Heart left ventricle (tissue), 16 donors: Measurements from ENCODE around the gene PTGFRN. TPM values are rescaled to one million over a fixed set of nuclear protein-coding genes. Genes with fewer than 3 reads are reported as not detected.

Source experiments
- ATAC-seq, 4 donors: fragments of 200-7000 bp; cut with Tn5 transposase; one replicate each; pipeline ENCODE4 v1.9.1; 2020 to 2022; ENCODE audit warnings: moderate library complexity in 4 of 4, mild to moderate bottlenecking in 3 of 4, moderate number of reproducible peaks in 1 of 4
- DNase-seq, 5 donors: peaks; one replicate each; pipeline ENCODE4 v3.0.0-alpha.2; 2020
- H3K27ac ChIP-seq, 12 donors: fragments of 200-600 bp; sonication (generic) in 4 of 12; one replicate each; pipeline versions ENCODE4 v1.5.0 to v1.8.0; 2016 to 2022; ENCODE audit warnings: mild to moderate bottlenecking in 2 of 12
- H3K27me3 ChIP-seq, 9 donors: fragments of 200-600 bp; sonication (generic) in 2 of 9; one replicate each; pipeline versions ENCODE4 v1.5.1 to v1.8.0; 2016 to 2022; ENCODE audit warnings: mild to moderate bottlenecking in 3 of 9
- H3K36me3 ChIP-seq, 9 donors: fragments of 200-600 bp; sonication (generic) in 2 of 9; one replicate each; pipeline versions ENCODE4 v1.5.0 to v1.8.0; 2018 to 2022; ENCODE audit warnings: mild to moderate bottlenecking in 2 of 9
- H3K4me1 ChIP-seq, 12 donors: fragments of 200-600 bp; sonication (generic) in 4 of 12; one replicate each; pipeline versions ENCODE4 v1.5.0 to v1.8.0; 2016 to 2022; ENCODE audit warnings: mild to moderate bottlenecking in 3 of 12
- H3K4me3 ChIP-seq, 12 donors: fragments of 200-600 bp; sonication (generic) in 4 of 12; one replicate each; pipeline versions ENCODE4 v1.5.0 to v1.8.0; 2017 to 2022; ENCODE audit warnings: mild to moderate bottlenecking in 9 of 12, moderate library complexity in 4 of 12
- H3K9me3 ChIP-seq, 12 donors: fragments of 200-600 bp; sonication (generic) in 4 of 12; one replicate each; pipeline versions ENCODE4 v1.5.0 to v1.8.0; 2016 to 2022; ENCODE audit warnings: mild to moderate bottlenecking in 1 of 12
- CTCF ChIP-seq, 12 donors: fragments of 200-600 bp; sonication (generic) in 4 of 12; IDR thresholded peaks; one replicate each; pipeline versions ENCODE4 v1.5.0 to v1.8.0; 2018 to 2022; ENCODE audit warnings: antibody characterized with exemption in 12 of 12, mild to moderate bottlenecking in 5 of 12
- POLR2A ChIP-seq, 2 donors: fragments of 450-650 bp; IDR thresholded peaks; one replicate each; pipeline ENCODE4 v1.6.1; 2017; ENCODE audit warnings: antibody characterized with exemption in 2 of 2, mild to moderate bottlenecking in 2 of 2, moderate library complexity in 2 of 2
- WGBS, 4 donors: extraction: QIAGEN DNeasy Blood & Tissue Kit in 2 of 4; methylation state at CpG; one replicate each; pipeline versions ENCODE4 v1.1.5 to v1.1.7; 2013 to 2018; 5-methylcytosine and 5-hydroxymethylcytosine counted together
- intact Hi-C, 10 donors: fragments of 100-400 bp; cut with DNase I; formaldehyde crosslinking; loops; one replicate each; pipeline versions ENCODE4 v1.11.1 to v1.14.2; 2022
- polyA plus RNA-seq, 2 donors: library from polyadenylated mRNA; stranded (reverse); fragments of 200-250 nt; gene quantifications; one replicate each; pipeline ENCODE4 v1.2.3, GENCODE V29; 2013
- total RNA-seq, 9 donors: library from RNA; depleted of rRNA in 2 of 9; stranded (reverse); fragments of >200 nt in 2 of 9; fragmentation: NEBNext Ultra II Directional in 3 of 9; extraction: Animal tissue kit (Norgen Biotek cat#: 25700) in 3 of 9; gene quantifications; one replicate each; pipeline versions ENCODE4 v1.1.0 to v1.2.4, GENCODE V29; 2016 to 2023
- donor health status: ischemic (EF 13 %, LVEDD 7.1; RV severe dilation, severe dysfunction).
- donor health status: healthy with polysubstance abuse.
- donor health status: DM: no; HTN: yes; CAD: no.
- donor health status: DM: no; HTN: no; CAD: no.
- donor health status: ischemic (EF 25% LVEDD 6.9; RV normal size, moderate dysfunction).
- donor health status: ischemic (EF 25% LVEDD 5.7; RV mildly dilated, moderate dysfunction).
- donor health status: healthy.
- donor health status: DM: yes; HTN: yes; CAD: no.
- donor health status: ischemic (EF 35%, LVEDD 5.7; RV mildly dilated, moderate dysfunction).
- donor health status: nonischemic (EF 11% LVEDD 7.7; RV severe dilation, severe dysfunction).
- donor health status: DM: yes; HTN: yes; CAD: no.
- donor health status: PGD.
- donor health status: ischemic (EF 29% LVEDD 5.4; RV normal size, mild dysfunction).
- donor health status: nonischemic (EF 23%, LVEDD 6.1; RV moderate dilation, normal function).

Gene PTGFRN
- total and polyA plus RNA-seq, 11 donors = 21.5 to 231 (median 98.7) TPM

DNA sequence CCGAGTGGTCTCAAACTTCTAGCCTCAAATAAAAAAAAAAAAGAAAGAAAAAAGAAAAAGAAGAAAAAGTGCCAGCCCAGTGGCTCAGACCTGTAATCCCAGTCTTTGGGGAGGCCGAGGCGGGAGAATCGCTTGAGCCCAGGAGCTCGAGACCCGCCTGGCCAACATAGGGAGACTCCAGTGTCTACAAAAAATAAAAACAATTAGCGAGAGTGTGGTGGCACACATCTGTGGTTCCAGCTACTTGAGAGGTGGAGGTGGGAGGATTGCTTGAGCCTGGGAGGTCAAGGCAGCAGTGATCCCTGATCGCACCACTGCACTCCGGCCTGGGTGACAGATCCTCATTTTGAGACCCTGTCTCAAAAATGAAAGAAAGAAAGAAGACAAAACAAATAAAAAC is 1.4 kb upstream of the PTGFRN start:
- 94 to 98% (median 97%) methylated on average over 9 of the region's 9 CpGs for WGBS, 4 donors
- H3K4me3 ChIP-seq = no peak overlapping the region
- TF ChIP-seq CTCF (IDR thresholded peaks at IDR 0.05) (no peak), POLR2A (IDR thresholded peaks at IDR 0.05) (no peak)
- H3K27ac ChIP-seq = peak overlapping the region in 1 of 12 donors; percentile 95
- no peaks in the 10 kb centered on the region for H3K9me3 ChIP-seq
- peaks cover 0 to 30% (median 20%) of the 10 kb centered on the region in 12 donors for H3K4me1 ChIP-seq
- intact Hi-C loops = loop anchor here in 1 of 10 donors (10.0 kb wide), 1 partner anchor 147 kb away; no protein-coding TSS in a partner anchor
- DNase-seq (no peak), ATAC-seq (no peak)
- peaks cover 0 to 17% (median 0%) of the 10 kb centered on the region in 9 donors for H3K27me3 ChIP-seq
- H3K36me3 ChIP-seq = no peaks in the 10 kb centered on the region

DNA sequence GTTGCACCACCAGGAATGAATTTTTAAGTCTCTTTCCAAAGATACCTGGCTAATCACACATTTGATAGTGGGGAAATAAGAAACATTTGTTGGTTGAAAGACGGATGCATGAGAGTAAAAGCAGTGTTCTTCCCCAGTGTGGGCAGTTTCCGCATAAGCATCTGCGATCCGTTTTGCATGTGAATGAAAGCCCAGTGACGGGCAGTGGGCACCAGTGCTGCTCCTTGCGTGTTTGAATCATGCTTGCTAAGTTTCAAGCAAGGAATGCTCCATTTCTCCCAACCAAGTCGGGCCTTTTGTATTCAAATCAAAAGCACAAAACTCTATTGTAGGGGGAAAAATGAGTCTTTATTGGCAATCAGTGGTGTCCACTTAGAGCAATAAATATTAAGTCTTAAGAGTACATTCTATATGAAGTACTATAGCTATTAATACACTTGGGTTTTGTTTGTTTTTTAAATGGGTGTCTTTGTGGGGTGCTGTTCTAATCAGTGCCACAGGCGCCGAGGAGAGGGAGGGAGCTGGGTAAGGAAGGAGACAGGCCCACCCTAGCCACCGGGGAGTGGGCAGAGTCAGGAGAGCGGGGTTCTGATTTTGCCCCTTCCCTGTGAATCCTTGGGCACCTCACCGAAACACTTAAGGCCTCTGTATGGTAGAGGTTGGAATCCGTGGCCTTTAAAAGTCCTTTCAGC is 750 bp upstream of the PTGFRN start:
- H3K27ac ChIP-seq = peak overlapping the region; percentile 51 to 96 (median 91)
- 78 to 83% (median 80%) methylated on average over 13 of the region's 13 CpGs for WGBS, 4 donors
- intact Hi-C loops = loop anchor here in 1 of 10 donors (10.0 kb wide), 1 partner anchor 146 kb away; no protein-coding TSS in a partner anchor
- H3K4me3 ChIP-seq = peak overlapping the region; percentile 57 to 91 (median 78)
- DNase-seq (no peak), ATAC-seq (no peak)
- H3K27me3 ChIP-seq = peaks cover 0 to 17% (median 0%) of the 10 kb centered on the region in 9 donors
- H3K4me1 ChIP-seq = peaks cover 0 to 35% (median 22%) of the 10 kb centered on the region in 12 donors
- no peak for TF ChIP-seq POLR2A (IDR thresholded peaks at IDR 0.05)
- no peak for TF ChIP-seq CTCF (IDR thresholded peaks at IDR 0.05)
- no peaks in the 10 kb centered on the region for H3K36me3 ChIP-seq
- no peaks in the 10 kb centered on the region for H3K9me3 ChIP-seq

DNA sequence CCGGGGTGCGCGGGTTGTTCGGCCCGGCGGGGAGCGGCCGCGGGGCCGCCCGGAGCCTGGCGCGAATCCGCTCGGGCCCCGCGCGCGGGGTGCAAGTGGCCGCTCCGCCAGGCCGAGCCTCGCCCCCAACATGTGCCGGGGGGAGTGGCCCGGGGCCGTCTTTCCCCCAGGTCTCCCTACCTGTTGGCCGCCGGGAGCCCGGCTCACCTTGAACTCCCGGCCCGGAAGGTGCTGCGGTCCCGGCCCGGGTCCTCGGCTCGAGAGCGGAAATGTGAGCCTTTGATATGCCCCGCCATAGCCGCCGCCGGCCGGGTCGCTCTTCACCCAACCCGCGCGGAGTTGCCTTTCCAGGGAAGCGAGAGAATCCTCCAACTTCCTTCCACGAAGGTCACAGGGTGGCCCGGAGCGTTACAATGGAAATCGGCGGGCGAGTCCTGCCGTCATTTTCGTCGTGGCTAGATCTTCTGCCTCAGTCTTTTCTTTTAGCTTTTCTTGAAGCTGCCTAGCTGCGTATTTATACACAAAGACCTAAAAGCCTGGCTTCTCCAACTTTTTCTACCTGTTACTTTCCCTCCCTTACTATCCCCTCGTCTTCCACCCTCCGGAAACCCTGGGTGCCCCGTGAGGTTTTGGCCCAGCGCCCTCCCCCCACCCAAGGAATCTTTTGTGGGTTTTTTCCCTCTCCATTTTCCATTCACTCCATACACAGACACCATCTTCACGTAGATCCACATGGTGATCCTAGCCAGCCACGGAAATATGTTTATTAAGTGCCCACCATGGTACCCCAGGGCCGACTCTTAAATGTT is 867 bp downstream of the PTGFRN start:
- DNase-seq (peak in 4 of 5 donors; percentile 34 to 76 (median 50)), ATAC-seq (peak in 3 of 4 donors; percentile 0 to 16 (median 3))
- intact Hi-C loops = loop anchor here in 4 of 10 donors (5.0 to 10.0 kb wide), 5 partner anchors 42 to 346 kb away; no protein-coding TSS in a partner anchor
- TF ChIP-seq POLR2A (IDR thresholded peaks at IDR 0.05) (no peak), CTCF (IDR thresholded peaks at IDR 0.05) (no peak)
- 3 to 6% (median 4%) methylated on average over 34 to 64 of the region's 64 CpGs for WGBS, 4 donors
- Histone ChIP-seq H3K27ac (peak overlapping the region; percentile 51 to 96 (median 91)), H3K4me3 (peak overlapping the region; percentile 57 to 91 (median 78)), H3K27me3 (peaks cover 0 to 17% (median 0%) of the 10 kb centered on the region in 9 donors), H3K36me3 (no peaks in the 10 kb centered on the region), H3K4me1 (peaks cover 0 to 51% (median 27%) of the 10 kb centered on the region in 12 donors), H3K9me3 (no peaks in the 10 kb centered on the region)

GRCh38 chr1:116911188-116911553 is 1.5 kb downstream of the PTGFRN start:
- Histone ChIP-seq H3K27ac (peak overlapping the region in 11 of 12 donors; percentile 51 to 96 (median 92)), H3K9me3 (no peaks in the 10 kb centered on the region), H3K4me3 (peak overlapping the region in 11 of 12 donors; percentile 57 to 91 (median 79)), H3K4me1 (peaks cover 0 to 57% (median 28%) of the 10 kb centered on the region in 12 donors), H3K36me3 (no peaks in the 10 kb centered on the region), H3K27me3 (peaks cover 0 to 17% (median 0%) of the 10 kb centered on the region in 9 donors)
- ATAC-seq (peak in 1 of 4 donors; percentile 1), DNase-seq (no peak)
- TF ChIP-seq CTCF (IDR thresholded peaks at IDR 0.05) (no peak), POLR2A (IDR thresholded peaks at IDR 0.05) (no peak)
- intact Hi-C loops = loop anchor here in 4 of 10 donors (5.0 to 10.0 kb wide), 5 partner anchors 41 to 346 kb away; no protein-coding TSS in a partner anchor
- WGBS, 4 donors = 57 to 73% (median 65%) methylated on average over 6 of the region's 6 CpGs
